Endothelial cell (in vitro differentiated cells): ENCODE data around the gene EIF4E1B. TPM values are rescaled to one million over a fixed set of nuclear protein-coding genes. Genes with fewer than 3 reads are reported as not detected.

Source experiments
- DNase-seq: peaks from one replicate; pipeline ENCODE4 v3.0.0; 2021; ENCODE audit warnings: low spot score
- H3K27ac Mint-ChIP-seq: one replicate; pipeline ENCODE4 v1.8.0; 2021; ENCODE audit warnings: mixed read lengths, inconsistent platforms; ENCODE audit not compliant: unreplicated experiment
- H3K27me3 Mint-ChIP-seq: one replicate; pipeline ENCODE4 v1.8.0; 2021; ENCODE audit warnings: mild to moderate bottlenecking, moderate library complexity, mixed read lengths, inconsistent platforms; ENCODE audit not compliant: unreplicated experiment
- H3K36me3 Mint-ChIP-seq: one replicate; pipeline ENCODE4 v1.8.0; 2021; ENCODE audit warnings: mild to moderate bottlenecking, low read depth, mixed read lengths, inconsistent platforms; ENCODE audit not compliant: unreplicated experiment
- H3K4me1 Mint-ChIP-seq: one replicate; pipeline ENCODE4 v1.8.0; 2021; ENCODE audit warnings: mild to moderate bottlenecking, mixed read lengths, inconsistent platforms; ENCODE audit not compliant: unreplicated experiment
- H3K4me3 Mint-ChIP-seq: one replicate; pipeline ENCODE4 v1.8.0; 2021; ENCODE audit warnings: mild to moderate bottlenecking, mixed read lengths, inconsistent platforms; ENCODE audit not compliant: unreplicated experiment
- H3K9me3 Mint-ChIP-seq: one replicate; pipeline ENCODE4 v1.8.0; 2021; ENCODE audit warnings: mixed read lengths, inconsistent platforms; ENCODE audit not compliant: unreplicated experiment
- CTCF ChIP-seq: fragments of 200-600 bp; sonication (generic); IDR thresholded peaks from one replicate; pipeline ENCODE4 v1.5.0; 2021; ENCODE audit warnings: antibody characterized with exemption; ENCODE audit not compliant: unreplicated experiment
- total RNA-seq: library from RNA; stranded (reverse); fragmentation: NEBNext Ultra II Directional; extraction: Animal tissue kit (Norgen Biotek cat#: 25700); gene quantifications from one replicate; pipeline ENCODE4 v1.2.1, GENCODE V29; 2021; ENCODE audit not compliant: unreplicated experiment

The EIF4E1B gene
- total RNA-seq, 1 donor from 2014 or later: 0.54 TPM

- Mint-ChIP-seq H3K4me3 (no peak overlapping the region), H3K27ac (no peak overlapping the region), H3K9me3 (no peaks in the 10 kb centered on the region), H3K27me3 (peaks cover 6% of the 10 kb centered on the region), H3K36me3 (peaks cover 11% of the 10 kb centered on the region), H3K4me1 (no peaks in the 10 kb centered on the region)
- DNase-seq: no peak
- no peak for TF ChIP-seq CTCF
These were observed 28.5 kb downstream of the EIF4E1B start for GRCh38 chr5:176658817-176659511.

- peaks cover 11% of the 10 kb centered on the region for H3K36me3 Mint-ChIP-seq
- H3K9me3 Mint-ChIP-seq: no peaks in the 10 kb centered on the region
- no peak overlapping the region for H3K27ac Mint-ChIP-seq
- no peak for TF ChIP-seq CTCF
- peaks cover 6% of the 10 kb centered on the region for H3K27me3 Mint-ChIP-seq
- H3K4me1 Mint-ChIP-seq: no peaks in the 10 kb centered on the region
- no peak overlapping the region for H3K4me3 Mint-ChIP-seq
- DNase-seq: no peak
These were observed 29.0 kb downstream of the EIF4E1B start for GRCh38 chr5:176659512-176659839.

DNA sequence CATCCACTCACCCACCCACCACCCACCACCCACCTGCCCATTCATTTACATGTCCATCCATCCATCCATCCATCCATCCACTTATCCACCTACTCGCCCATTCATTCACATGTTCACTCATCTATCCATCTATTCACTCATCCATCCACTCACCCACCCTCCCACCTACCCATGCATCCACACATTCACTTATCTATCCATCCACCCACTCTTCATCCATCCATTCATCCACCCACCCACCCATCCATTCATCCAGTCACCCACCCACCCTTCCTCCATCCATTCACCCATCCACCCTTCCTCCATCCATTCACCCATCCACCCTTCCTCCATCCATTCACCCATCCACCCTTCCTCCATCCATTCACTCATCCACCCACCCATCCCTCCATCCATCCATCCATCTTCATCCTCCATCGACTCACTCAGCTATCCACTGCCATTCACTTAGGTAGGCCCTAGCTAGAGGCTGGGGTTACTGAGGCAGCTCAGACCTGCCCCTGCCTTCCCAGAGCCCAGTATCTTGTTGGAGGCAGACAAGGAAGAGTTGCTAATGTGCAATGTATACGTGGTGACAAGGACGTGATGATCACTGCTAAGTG lies 29.5 kb downstream of the EIF4E1B start:
- no peak for TF ChIP-seq CTCF
- Mint-ChIP-seq H3K27ac (no peak overlapping the region), H3K9me3 (no peaks in the 10 kb centered on the region), H3K4me3 (no peak overlapping the region), H3K4me1 (no peaks in the 10 kb centered on the region), H3K36me3 (peaks cover 10% of the 10 kb centered on the region), H3K27me3 (peaks cover 6% of the 10 kb centered on the region)
- DNase-seq: no peak

DNA sequence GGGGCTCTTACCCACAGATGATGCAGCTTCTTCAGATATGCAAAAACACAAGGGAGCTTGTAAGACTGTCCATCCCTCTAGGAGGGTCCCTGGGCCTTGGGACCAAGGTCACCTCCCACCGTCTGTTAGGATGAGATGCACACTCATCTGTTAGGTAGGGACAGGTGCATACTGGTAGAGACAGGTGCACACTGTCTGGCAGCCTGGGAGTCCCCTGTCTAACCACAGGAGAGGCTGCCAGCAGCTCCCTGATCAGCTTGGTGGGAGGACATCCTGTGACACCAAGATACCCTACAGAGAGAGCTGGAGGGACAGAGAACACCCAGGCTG lies 30.0 kb downstream of the EIF4E1B start:
- Mint-ChIP-seq H3K27me3 (peaks cover 4% of the 10 kb centered on the region), H3K27ac (no peak overlapping the region), H3K9me3 (no peaks in the 10 kb centered on the region), H3K4me3 (no peak overlapping the region), H3K36me3 (peaks cover 5% of the 10 kb centered on the region), H3K4me1 (no peaks in the 10 kb centered on the region)
- no peak for DNase-seq
- TF ChIP-seq CTCF: no peak

- DNase-seq: peak; percentile 89
- no peak overlapping the region for H3K27ac Mint-ChIP-seq
- H3K4me1 Mint-ChIP-seq: no peaks in the 10 kb centered on the region
- peaks cover 8% of the 10 kb centered on the region for H3K27me3 Mint-ChIP-seq
- H3K4me3 Mint-ChIP-seq: no peak overlapping the region
- H3K9me3 Mint-ChIP-seq: no peaks in the 10 kb centered on the region
- peaks cover 3% of the 10 kb centered on the region for H3K36me3 Mint-ChIP-seq
- peak; percentile 97 for TF ChIP-seq CTCF
These were observed 30.6 kb downstream of the EIF4E1B start for GRCh38 chr5:176660860-176661641.
